GM18870 (cell line): ENCODE results near the gene SLC6A15.

Experiments
- ATAC-seq: cut with Tn5 transposase; IDR thresholded peaks from one replicate; pipeline ENCODE4 v1.9.1; 2021; ENCODE audit warnings: moderate library complexity; ENCODE audit not compliant: unreplicated experiment

The SLC6A15 gene

DNA sequence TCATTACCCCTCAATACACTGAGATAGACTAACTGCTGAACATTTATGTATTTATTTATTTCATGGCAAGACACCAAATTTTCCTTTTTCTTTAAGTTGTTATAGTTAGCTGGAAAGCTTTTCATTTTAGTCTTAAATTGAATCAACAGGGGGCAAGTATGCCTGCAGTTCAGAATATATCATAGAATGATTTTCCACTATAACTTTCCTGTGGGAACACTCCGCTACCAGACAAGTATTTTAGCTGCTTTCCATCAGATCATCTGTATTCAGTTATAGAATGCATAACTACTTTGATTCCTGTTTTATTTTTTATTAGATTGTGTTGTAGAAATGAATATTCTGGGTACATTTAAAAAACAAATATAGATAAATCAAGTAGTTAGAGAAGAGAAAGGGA lies 102.0 kb downstream of the SLC6A15 start:
- no peak for ATAC-seq
